GM12875 (cell line): ENCODE measurements around the gene ANKRD27.

Experiments
- H3K4me3 ChIP-seq: one replicate; pipeline ENCODE4 v1.5.1; 2011; ENCODE audit warnings: low read depth, low read length, control low read depth
- TF ChIP-seq, protein P1 (sequence below): IDR thresholded peaks from 2 replicates; pipeline ENCODE4 v1.5.1; 2011; ENCODE audit warnings: low read depth, mild to moderate bottlenecking, control low read depth, inconsistent platforms, low read length, moderate library complexity, borderline replicate concordance; ENCODE audit not compliant: insufficient read depth

Gene ANKRD27

DNA sequence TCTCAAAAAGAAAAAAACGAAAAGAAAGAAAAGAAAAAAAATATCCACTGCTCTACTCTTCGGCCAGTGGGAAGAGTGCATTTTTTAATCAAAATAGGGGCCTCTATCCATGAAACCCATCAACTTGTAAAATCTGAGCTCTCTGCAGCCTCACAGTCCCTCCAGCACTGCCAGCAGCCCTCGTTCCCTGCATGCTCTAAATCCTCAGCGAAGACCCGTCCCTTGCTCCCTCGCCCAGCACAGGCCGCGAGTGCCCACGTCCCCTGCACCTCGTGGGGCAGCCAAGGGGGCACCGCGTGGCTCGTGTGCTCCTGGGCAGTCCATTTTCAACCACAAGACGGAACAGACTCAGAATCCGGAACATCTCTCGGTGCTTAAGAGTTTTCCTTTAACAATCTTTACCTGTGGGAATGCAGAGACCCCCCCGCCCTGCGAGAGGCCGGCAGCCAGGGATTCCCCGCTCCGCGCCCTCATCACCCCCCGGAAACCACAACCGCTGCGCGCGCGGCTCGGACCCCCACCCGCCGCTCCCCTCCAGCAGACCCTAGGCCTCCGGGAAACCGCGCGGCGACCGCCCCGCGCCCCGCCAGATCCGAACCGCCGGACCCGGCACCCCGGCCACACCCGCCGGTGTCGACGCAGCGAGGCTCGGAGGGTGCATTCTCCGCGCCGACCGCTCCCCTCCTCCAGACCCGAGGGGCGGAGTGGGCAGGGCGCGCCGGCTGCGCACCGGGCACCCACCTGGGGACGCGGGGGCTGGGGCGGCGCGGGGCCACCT is 638 bp downstream of the ANKRD27 start:
- TF ChIP-seq, protein P1, sequence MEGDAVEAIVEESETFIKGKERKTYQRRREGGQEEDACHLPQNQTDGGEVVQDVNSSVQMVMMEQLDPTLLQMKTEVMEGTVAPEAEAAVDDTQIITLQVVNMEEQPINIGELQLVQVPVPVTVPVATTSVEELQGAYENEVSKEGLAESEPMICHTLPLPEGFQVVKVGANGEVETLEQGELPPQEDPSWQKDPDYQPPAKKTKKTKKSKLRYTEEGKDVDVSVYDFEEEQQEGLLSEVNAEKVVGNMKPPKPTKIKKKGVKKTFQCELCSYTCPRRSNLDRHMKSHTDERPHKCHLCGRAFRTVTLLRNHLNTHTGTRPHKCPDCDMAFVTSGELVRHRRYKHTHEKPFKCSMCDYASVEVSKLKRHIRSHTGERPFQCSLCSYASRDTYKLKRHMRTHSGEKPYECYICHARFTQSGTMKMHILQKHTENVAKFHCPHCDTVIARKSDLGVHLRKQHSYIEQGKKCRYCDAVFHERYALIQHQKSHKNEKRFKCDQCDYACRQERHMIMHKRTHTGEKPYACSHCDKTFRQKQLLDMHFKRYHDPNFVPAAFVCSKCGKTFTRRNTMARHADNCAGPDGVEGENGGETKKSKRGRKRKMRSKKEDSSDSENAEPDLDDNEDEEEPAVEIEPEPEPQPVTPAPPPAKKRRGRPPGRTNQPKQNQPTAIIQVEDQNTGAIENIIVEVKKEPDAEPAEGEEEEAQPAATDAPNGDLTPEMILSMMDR = no peak
- peak overlapping the region; percentile 83 for H3K4me3 ChIP-seq

DNA sequence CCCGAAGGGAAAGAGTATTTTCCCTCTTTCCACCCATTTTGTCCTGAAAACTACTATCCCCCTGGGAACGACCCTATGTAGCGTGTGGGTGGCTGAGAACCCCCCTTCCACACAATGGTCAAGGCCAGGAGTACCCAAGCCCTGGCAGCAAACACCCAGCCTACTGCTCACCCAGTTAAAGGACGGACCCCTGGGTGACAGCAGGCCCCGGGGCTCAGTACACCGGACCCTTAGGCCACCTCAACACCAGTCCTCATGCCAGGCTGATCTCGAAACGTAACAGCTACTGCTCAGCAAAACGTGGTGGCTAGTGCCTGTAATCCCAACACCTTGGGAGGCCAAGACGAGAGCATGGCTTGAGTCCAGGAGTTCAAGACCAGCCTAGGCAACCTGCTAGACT is 1.4 kb downstream of the ANKRD27 start:
- TF ChIP-seq, protein P1 = no peak
- H3K4me3 ChIP-seq = no peak overlapping the region

DNA sequence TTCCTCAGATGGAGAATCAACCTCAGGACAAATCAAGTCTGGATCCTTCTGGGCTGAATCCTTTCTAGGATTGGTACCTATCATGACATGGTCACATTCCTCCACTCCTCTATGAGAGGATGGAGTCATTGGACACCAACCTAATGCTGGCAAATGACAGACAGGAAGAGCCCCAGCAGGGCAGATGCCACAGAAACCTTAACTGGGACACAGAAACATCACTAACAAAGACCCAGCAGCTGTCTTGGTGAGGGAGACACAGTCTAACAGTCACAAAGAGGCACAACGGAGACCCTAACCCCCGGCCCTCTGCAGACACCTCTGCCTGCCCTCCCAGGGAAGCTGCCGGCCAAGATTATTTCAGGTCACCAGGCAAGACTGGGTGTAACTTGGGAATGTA is 2.1 kb downstream of the ANKRD27 start:
- H3K4me3 ChIP-seq = no peak overlapping the region
- TF ChIP-seq, protein P1 = no peak

DNA sequence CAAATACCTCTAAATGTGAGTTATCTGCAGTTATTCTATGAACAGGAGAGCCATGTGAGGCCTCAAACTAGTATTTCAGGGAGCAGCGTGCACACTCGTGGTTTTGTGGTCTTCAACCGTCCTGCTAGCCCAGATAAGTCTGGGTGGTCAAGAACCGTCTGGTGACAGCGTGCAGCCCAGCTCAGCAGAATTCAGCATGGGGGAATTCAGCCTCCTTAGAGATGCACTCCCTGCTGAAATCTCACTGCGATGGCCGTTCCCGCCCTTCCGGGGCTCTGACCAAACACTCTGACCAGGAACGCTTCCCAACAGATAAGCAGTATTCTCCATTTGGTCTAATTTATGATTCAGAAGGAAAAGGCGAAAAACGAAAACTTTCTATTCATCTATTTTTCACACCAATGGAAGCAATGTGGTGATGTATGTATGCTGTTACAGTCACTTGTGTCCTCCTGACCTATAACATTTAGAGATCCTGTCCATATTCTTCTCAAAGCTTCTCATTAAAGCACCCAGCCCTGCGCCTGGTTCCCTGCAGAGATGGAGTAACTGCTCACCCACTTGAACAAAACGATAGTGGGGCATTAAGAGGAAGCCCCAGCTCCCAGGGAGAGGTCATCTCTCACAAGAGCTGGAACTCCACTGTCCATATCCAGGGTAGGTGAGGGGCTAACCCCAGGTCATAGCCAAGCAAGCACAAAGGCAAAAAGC is 2.9 kb downstream of the ANKRD27 start:
- TF ChIP-seq, protein P1 = no peak
- H3K4me3 ChIP-seq = no peak overlapping the region

DNA sequence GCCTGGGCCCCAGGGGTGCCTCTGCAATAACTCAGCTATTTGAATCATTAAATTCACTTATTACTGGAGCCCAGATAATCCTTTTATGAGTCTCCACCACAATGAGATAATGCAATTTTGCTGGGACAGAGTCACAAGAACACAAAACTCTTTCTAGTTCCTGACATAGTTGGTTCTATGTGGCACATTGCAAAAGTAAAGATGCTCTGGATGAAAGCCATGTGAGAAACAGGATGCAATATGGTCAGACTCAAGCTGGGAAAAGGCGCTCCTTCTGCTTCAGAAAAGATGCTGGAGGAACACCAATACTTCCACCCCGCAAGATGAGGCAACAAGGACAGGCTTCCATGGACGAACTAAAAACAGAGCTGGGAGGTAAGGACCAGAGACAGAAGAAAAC is 5.7 kb downstream of the ANKRD27 start:
- TF ChIP-seq, protein P1 = no peak
- H3K4me3 ChIP-seq = no peak overlapping the region

DNA sequence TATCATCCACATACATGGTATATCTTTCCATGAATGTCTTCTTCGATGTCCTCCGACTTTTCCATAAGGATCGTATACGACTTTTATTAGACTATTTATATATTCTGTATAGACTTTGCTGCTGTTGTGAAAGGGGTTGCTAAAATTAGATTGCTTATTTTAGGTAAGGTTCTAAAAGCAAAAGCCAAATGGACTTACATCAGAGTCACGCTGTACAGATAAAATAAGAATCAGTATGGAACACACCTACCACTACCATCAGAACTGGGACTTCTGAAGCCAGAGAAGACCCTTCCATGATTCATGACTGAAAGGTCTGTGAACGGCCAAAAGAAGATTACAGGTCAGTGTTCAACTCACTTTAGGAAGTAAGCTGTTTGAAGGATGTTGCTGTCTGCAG is 8.9 kb downstream of the ANKRD27 start:
- TF ChIP-seq, protein P1 = no peak

DNA sequence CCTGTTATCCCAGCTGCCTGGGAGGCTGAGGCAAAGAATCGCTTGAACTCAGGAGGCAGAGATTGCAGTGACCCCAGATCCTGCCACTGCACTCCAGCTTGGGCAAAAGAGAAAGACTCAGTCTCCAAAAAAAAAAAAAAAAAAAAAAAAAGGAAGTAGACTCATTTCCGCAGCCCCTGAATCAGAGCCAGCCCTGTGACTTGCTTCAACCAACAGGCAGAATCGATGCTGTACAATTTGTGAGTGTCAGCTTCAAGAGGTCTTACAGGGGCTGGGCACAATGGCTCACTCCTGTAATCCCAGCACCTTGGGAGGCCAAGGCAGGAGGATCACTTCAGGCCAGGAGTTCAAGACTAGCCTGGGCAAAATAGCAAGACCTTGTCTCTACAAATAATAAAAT is 12.8 kb downstream of the ANKRD27 start:
- H3K4me3 ChIP-seq = no peak overlapping the region
- TF ChIP-seq, protein P1 = no peak

More for the DNA sequence above, 8.9 kb downstream of the ANKRD27 start:
- H3K4me3 ChIP-seq = no peak overlapping the region
